B cell (primary cell): ENCODE data around the gene TACC3. TPM values are rescaled to one million over a fixed set of nuclear protein-coding genes. Genes with fewer than 3 reads are reported as not detected.

Experiments used
- ATAC-seq: fragments of 200-7000 bp; cut with Tn5 transposase; one replicate; pipeline ENCODE4 v1.10.0; 2021; ENCODE audit warnings: low read depth, mild to moderate bottlenecking, moderate number of reproducible peaks, moderate library complexity
- CTCF ChIA-PET: fragments of 350-600 bp; sonication (Branson Sonifier 250); formaldehyde crosslinking; loops from one replicate; lab custom pipeline; 2021; ENCODE audit warnings: antibody characterized with exemption, inconsistent platforms; lab: Charles Lee
- POLR2A ChIA-PET: fragments of 350-600 bp; sonication (Branson Sonifier 250); formaldehyde crosslinking; loops from one replicate; lab custom pipeline; 2021; ENCODE audit warnings: antibody characterized with exemption; lab: Charles Lee
- DNase-seq: peaks from one replicate; pipeline ENCODE4 v3.0.0; 2013
- H2AFZ ChIP-seq: 2 replicates; pipeline ENCODE4 v1.6.1; 2012; ENCODE audit warnings: mild to moderate bottlenecking, low read depth, low read length; ENCODE audit not compliant: insufficient read depth, poor library complexity, severe bottlenecking
- H3K27ac ChIP-seq, 2 donors: 1 replicate in 1 of 2; 2 replicates in 1 of 2; pipeline ENCODE4 v1.5.1; 2012 to 2013; ENCODE audit warnings: low read length in 2 of 2, mild to moderate bottlenecking in 2 of 2, moderate library complexity in 1 of 2
- H3K27me3 ChIP-seq, 4 experiments: fragments of 200-600 bp in 1 of 4; sonication (generic) in 1 of 4; replicated peaks in 1 of 4; 1 replicate in 2 of 4; 2 replicates in 2 of 4; pipeline versions ENCODE4 v1.6.1 to v1.7.0; 2013 to 2016; ENCODE audit warnings: low read length in 3 of 4, mild to moderate bottlenecking in 2 of 4, mixed read lengths in 1 of 4, moderate library complexity in 1 of 4; ENCODE audit not compliant: insufficient read depth in 4 of 4, control insufficient read depth in 3 of 4; ENCODE audit errors: control extremely low read depth in 1 of 4
- H3K36me3 ChIP-seq, 2 experiments: replicated peaks in 1 of 2; 1 replicate in 1 of 2; 2 replicates in 1 of 2; pipeline versions ENCODE4 v1.6.1 to v1.7.1; 2013; ENCODE audit warnings: low read length in 1 of 2; ENCODE audit not compliant: insufficient read depth in 2 of 2, control insufficient read depth in 1 of 2; ENCODE audit errors: control extremely low read depth in 1 of 2, extremely low read depth in 1 of 2
- H3K4me1 ChIP-seq, 2 donors: fragments of 200-600 bp in 1 of 2; sonication (generic) in 1 of 2; 1 replicate in 1 of 2; 2 replicates in 1 of 2; pipeline versions ENCODE4 v1.5.1 to v1.6.1; 2013 to 2017; ENCODE audit warnings: low read length in 2 of 2; ENCODE audit not compliant: control insufficient read depth in 2 of 2, insufficient read depth in 2 of 2
- H3K4me2 ChIP-seq: replicated peaks from 2 replicates; pipeline ENCODE3; 2012; ENCODE audit warnings: mild to moderate bottlenecking, low read depth, low read length; ENCODE audit not compliant: poor library complexity, severe bottlenecking
- H3K4me3 ChIP-seq, 5 experiments: fragments of 200-600 bp in 1 of 5; sonication (generic) in 1 of 5; 1 replicate in 3 of 5; 2 replicates in 2 of 5; pipeline versions ENCODE4 v1.5.1 to v1.7.0; 2011 to 2016; ENCODE audit warnings: low read length in 4 of 5, mild to moderate bottlenecking in 4 of 5, low read depth in 2 of 5, control low read depth in 1 of 5, moderate library complexity in 1 of 5; ENCODE audit not compliant: insufficient read depth in 1 of 5; ENCODE audit errors: control extremely low read depth in 1 of 5, extremely low read depth in 1 of 5
- H3K79me2 ChIP-seq: fragments of 200-600 bp; sonication (generic); one replicate; pipeline ENCODE4 v1.6.0; 2016; ENCODE audit warnings: low read length; ENCODE audit not compliant: control insufficient read depth, insufficient read depth
- H3K9ac ChIP-seq: fragments of 200-600 bp; sonication (generic); 2 replicates; pipeline ENCODE4 v1.6.1; 2017; ENCODE audit warnings: mild to moderate bottlenecking, low read length, moderate library complexity
- H3K9me3 ChIP-seq, 3 donors: one replicate each; pipeline versions ENCODE4 v1.6.1 to v1.7.1; 2013; ENCODE audit warnings: low read length in 2 of 3; ENCODE audit not compliant: control insufficient read depth in 2 of 3, insufficient read depth in 1 of 3; ENCODE audit errors: control extremely low read depth in 1 of 3
- H4K20me1 ChIP-seq: 2 replicates; pipeline ENCODE4 v1.6.0; 2012; ENCODE audit warnings: mild to moderate bottlenecking, low read length; ENCODE audit not compliant: insufficient read depth, control insufficient read depth, poor library complexity, severe bottlenecking
- H3K27ac Mint-ChIP-seq: one replicate; pipeline ENCODE4 v1.8.0; 2021; ENCODE audit warnings: mixed read lengths
- H3K27me3 Mint-ChIP-seq: one replicate; pipeline ENCODE4 v1.8.0; 2021; ENCODE audit warnings: mixed read lengths
- H3K4me1 Mint-ChIP-seq: one replicate; pipeline ENCODE4 v1.8.0; 2021; ENCODE audit warnings: mixed read lengths
- H3K4me3 Mint-ChIP-seq: one replicate; pipeline ENCODE4 v1.8.0; 2021; ENCODE audit warnings: mixed read lengths
- H3K9me3 Mint-ChIP-seq: one replicate; pipeline ENCODE4 v1.8.0; 2022; ENCODE audit warnings: mixed read lengths; ENCODE audit not compliant: insufficient read depth
- EZH2 ChIP-seq: IDR thresholded peaks from 2 replicates; pipeline ENCODE4 v1.6.1; 2012; ENCODE audit warnings: borderline replicate concordance, low read depth, mild to moderate bottlenecking, moderate library complexity, low read length; ENCODE audit not compliant: insufficient read depth, poor library complexity, severe bottlenecking
- WGBS: methylation state at CpG from one replicate; pipeline ENCODE4 v1.1.5; 2013; ENCODE audit warnings: missing lambda C conversion rate; ENCODE audit not compliant: insufficient coverage; 5-methylcytosine and 5-hydroxymethylcytosine counted together
- intact Hi-C: fragments of 100-400 bp; cut with micrococcal nuclease; formaldehyde crosslinking; loops from one replicate; pipeline ENCODE4 v1.10.0; 2022
- polyA plus RNA-seq: library from polyadenylated mRNA; depleted of rRNA; stranded (reverse); fragments of >200 nt; gene quantifications from 2 replicates; pipeline ENCODE4 v1.2.3, GENCODE V29; 2012
- total RNA-seq, 2 donors: library from RNA; stranded (reverse); fragments of 120-200 nt in 1 of 2; gene quantifications; 1 replicate in 1 of 2; 2 replicates in 1 of 2; pipeline versions ENCODE4 v1.2.3 to v1.2.4, GENCODE V29; 2013 to 2022
- TF ChIP-seq, protein P1 (sequence below): fragments of 200-600 bp; IDR thresholded peaks from one replicate; pipeline ENCODE4 v1.8.0; 2022; ENCODE audit warnings: antibody characterized with exemption, mild to moderate bottlenecking

The TACC3 gene
- total and polyA plus RNA-seq, 2 donors (not counting 1 experiment from before 2014, with no cell fraction given), result 29.5 to 47.9 TPM

DNA sequence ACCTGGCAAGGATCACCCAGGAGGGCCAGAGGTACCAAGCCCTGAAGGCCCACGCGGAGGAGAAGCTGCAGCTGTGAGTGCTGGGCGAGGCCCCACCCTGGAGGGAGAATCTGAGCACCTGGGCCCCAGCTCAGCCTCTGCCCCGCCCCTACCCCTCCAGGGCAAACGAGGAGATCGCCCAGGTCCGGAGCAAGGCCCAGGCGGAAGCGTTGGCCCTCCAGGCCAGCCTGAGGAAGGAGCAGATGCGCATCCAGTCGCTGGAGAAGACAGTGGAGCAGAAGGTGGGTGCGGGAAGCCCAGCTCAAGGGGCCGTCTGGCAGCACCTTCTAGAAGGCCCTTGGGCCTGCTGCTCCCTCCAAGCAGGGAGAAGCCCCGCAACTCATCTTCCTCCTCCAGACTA lies 23.2 kb downstream of the TACC3 start:
- H3K27ac ChIP-seq, result no peak overlapping the region
- 96% methylated on average over 14 of the region's 14 CpGs for WGBS
- H3K9me3 ChIP-seq, result peaks cover 0 to under 1% (median 0%) of the 10 kb centered on the region in 3 donors
- H3K27ac Mint-ChIP-seq, result no peak overlapping the region
- no peak overlapping the region for H3K4me3 ChIP-seq
- H3K27me3 ChIP-seq, result peaks cover 0 to 7% (median 0%) of the 10 kb centered on the region in 4 experiments
- peaks cover 0 to 23% of the 10 kb centered on the region in 2 experiments for H3K36me3 ChIP-seq
- peaks cover under 1% of the 10 kb centered on the region for H3K4me1 Mint-ChIP-seq
- intact Hi-C loops, result no loop called here
- no peak overlapping the region for H3K9ac ChIP-seq
- POLR2A ChIA-PET, result no interaction called here
- H4K20me1 ChIP-seq, result no peaks in the 10 kb centered on the region
- no peak overlapping the region for H3K4me2 ChIP-seq
- no peak overlapping the region for H2AFZ ChIP-seq
- CTCF ChIA-PET, result interaction anchor here (1.0 to 6.7 kb wide), 7 partner anchors 10 to 155 kb away, joined by 3 to 120 read pairs (median 4); no protein-coding TSS in a partner anchor
- TF ChIP-seq EZH2, result no peak
- TF ChIP-seq, protein P1, sequence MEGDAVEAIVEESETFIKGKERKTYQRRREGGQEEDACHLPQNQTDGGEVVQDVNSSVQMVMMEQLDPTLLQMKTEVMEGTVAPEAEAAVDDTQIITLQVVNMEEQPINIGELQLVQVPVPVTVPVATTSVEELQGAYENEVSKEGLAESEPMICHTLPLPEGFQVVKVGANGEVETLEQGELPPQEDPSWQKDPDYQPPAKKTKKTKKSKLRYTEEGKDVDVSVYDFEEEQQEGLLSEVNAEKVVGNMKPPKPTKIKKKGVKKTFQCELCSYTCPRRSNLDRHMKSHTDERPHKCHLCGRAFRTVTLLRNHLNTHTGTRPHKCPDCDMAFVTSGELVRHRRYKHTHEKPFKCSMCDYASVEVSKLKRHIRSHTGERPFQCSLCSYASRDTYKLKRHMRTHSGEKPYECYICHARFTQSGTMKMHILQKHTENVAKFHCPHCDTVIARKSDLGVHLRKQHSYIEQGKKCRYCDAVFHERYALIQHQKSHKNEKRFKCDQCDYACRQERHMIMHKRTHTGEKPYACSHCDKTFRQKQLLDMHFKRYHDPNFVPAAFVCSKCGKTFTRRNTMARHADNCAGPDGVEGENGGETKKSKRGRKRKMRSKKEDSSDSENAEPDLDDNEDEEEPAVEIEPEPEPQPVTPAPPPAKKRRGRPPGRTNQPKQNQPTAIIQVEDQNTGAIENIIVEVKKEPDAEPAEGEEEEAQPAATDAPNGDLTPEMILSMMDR, result no peak
- H3K27me3 Mint-ChIP-seq, result no peaks in the 10 kb centered on the region
- H3K4me3 Mint-ChIP-seq, result no peak overlapping the region
- DNase-seq (no peak), ATAC-seq (no peak)
- H3K4me1 ChIP-seq, result peaks cover 3 to 10% of the 10 kb centered on the region in 2 donors
- H3K9me3 Mint-ChIP-seq, result no peaks in the 10 kb centered on the region
- H3K79me2 ChIP-seq, result no peaks in the 10 kb centered on the region

DNA sequence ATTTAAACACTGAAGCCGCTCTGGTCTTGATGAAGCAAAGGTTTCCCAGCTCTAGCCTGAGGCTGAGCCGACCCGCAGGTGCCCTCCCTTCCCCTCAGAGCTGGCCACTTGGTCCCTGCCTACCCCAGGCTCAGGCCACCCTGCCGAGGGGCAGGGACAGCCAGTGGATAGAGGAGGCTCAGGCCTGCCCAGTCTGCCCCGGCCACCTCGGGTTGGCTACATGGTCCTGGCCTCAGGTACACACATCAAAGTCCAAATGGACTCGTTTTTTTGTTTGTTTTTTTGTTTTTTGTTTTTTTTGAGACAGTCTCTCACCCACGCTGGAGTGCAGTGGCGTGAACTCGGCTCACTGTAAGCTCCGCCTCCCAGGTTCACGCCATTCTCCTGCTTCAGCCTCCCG lies 23.8 kb downstream of the TACC3 start:
- Histone ChIP-seq H3K79me2 (no peaks in the 10 kb centered on the region), H3K27me3 (peaks cover 0 to 7% (median 0%) of the 10 kb centered on the region in 4 experiments), H3K27ac (no peak overlapping the region), H3K9ac (no peak overlapping the region), H4K20me1 (no peaks in the 10 kb centered on the region), H3K4me2 (no peak overlapping the region), H3K9me3 (no peaks in the 10 kb centered on the region), H2AFZ (no peak overlapping the region), H3K4me3 (no peak overlapping the region), H3K36me3 (peaks cover 0 to 21% of the 10 kb centered on the region in 2 experiments), H3K4me1 (peaks cover 3 to 10% of the 10 kb centered on the region in 2 donors)
- ATAC-seq (no peak), DNase-seq (no peak)
- H3K27ac Mint-ChIP-seq, result no peak overlapping the region
- POLR2A ChIA-PET, result no interaction called here
- intact Hi-C loops, result no loop called here
- no peaks in the 10 kb centered on the region for H3K27me3 Mint-ChIP-seq
- H3K4me3 Mint-ChIP-seq, result no peak overlapping the region
- TF ChIP-seq EZH2, result no peak
- TF ChIP-seq, protein P1, result no peak
- CTCF ChIA-PET, result interaction anchor here (1.0 to 6.7 kb wide), 6 partner anchors 10 to 154 kb away, joined by 3 to 120 read pairs (median 6); no protein-coding TSS in a partner anchor
- H3K9me3 Mint-ChIP-seq, result no peaks in the 10 kb centered on the region
- H3K4me1 Mint-ChIP-seq, result peaks cover 2% of the 10 kb centered on the region
- 95% methylated on average over 10 of the region's 13 CpGs for WGBS
